Endothelial cell of umbilical vein (primary cell): Measurements from ENCODE around the gene PKNOX2. TPM values are rescaled to one million over a fixed set of nuclear protein-coding genes. Genes with fewer than 3 reads are reported as not detected.

Experiments used
- BruUV-seq: library from RNA; stranded (reverse); fragments of 400-500 nt; replicated peaks from 2 replicates; lab custom pipeline; 2021; lab: Mats Ljungman, UMichigan
- CTCF ChIA-PET: fragments of 300-600, 350-600 bp; sonication (Branson Sonifier 250); formaldehyde crosslinking; loops from one replicate; lab custom pipeline; 2021; ENCODE audit warnings: antibody characterized with exemption, inconsistent platforms; lab: Charles Lee
- POLR2A ChIA-PET: fragments of 300-600, 350-600 bp; sonication (Branson Sonifier 250); formaldehyde crosslinking; loops from one replicate; lab custom pipeline; 2021; ENCODE audit warnings: antibody characterized with exemption, inconsistent platforms; lab: Charles Lee
- DNase-seq: peaks from one replicate; pipeline ENCODE4 v3.0.0-alpha.2; 2011; ENCODE audit warnings: low read depth, low spot score
- FAIRE-seq: peaks from 2 replicates; lab custom pipeline; 2011; peaks lifted over from hg19 to GRCh38; lab: Jason Lieb, UNC
- H2AFZ ChIP-seq: 2 replicates; pipeline ENCODE4 v1.6.0; 2012; ENCODE audit warnings: low read depth, low read length, control low read depth, inconsistent platforms
- H3K27ac ChIP-seq: 2 replicates; pipeline ENCODE4 v1.5.1; 2011; ENCODE audit warnings: low read depth, mild to moderate bottlenecking, control low read depth, low read length, moderate library complexity; ENCODE audit not compliant: insufficient read depth
- H3K27me3 ChIP-seq, 2 experiments: 2 replicates each; pipeline versions ENCODE4 v1.6.0 to v1.6.1; 2011; ENCODE audit warnings: low read length in 2 of 2, mixed read lengths in 1 of 2; ENCODE audit not compliant: control insufficient read depth in 2 of 2, insufficient read depth in 2 of 2
- H3K36me3 ChIP-seq, 2 experiments: 2 replicates in 1 of 2; 3 replicates in 1 of 2; pipeline ENCODE4 v1.5.1; 2011; ENCODE audit warnings: low read length in 2 of 2, mild to moderate bottlenecking in 1 of 2, moderate library complexity in 1 of 2; ENCODE audit not compliant: control insufficient read depth in 2 of 2, insufficient read depth in 2 of 2; ENCODE audit errors: extremely low read depth in 1 of 2
- H3K4me1 ChIP-seq: 3 replicates; pipeline ENCODE4 v1.5.1; 2011; ENCODE audit warnings: mild to moderate bottlenecking, low read length; ENCODE audit not compliant: control insufficient read depth, insufficient read depth; ENCODE audit errors: extremely low read depth
- H3K4me2 ChIP-seq: 2 replicates; pipeline ENCODE4 v1.6.1; 2011; ENCODE audit warnings: low read length, control low read depth, mixed read lengths; ENCODE audit not compliant: insufficient read depth
- H3K4me3 ChIP-seq, 3 experiments: fragments of 200-600 bp in 1 of 3; sonication (generic), shearing (Covaris generic) in 1 of 3; replicated peaks in 1 of 3; 2 replicates each; pipeline ENCODE4 v1.5.1; 2011 to 2016; ENCODE audit warnings: control low read depth in 3 of 3, low read length in 3 of 3, mild to moderate bottlenecking in 2 of 3, inconsistent platforms in 1 of 3, low read depth in 1 of 3, moderate library complexity in 1 of 3; ENCODE audit not compliant: insufficient read depth in 1 of 3
- H3K79me2 ChIP-seq: 2 replicates; pipeline ENCODE4 v1.6.0; 2012; ENCODE audit warnings: low read length, inconsistent platforms; ENCODE audit not compliant: control insufficient read depth, insufficient read depth
- H3K9ac ChIP-seq: replicated peaks from 2 replicates; pipeline ENCODE3; 2011; ENCODE audit warnings: low read length, control low read depth; ENCODE audit not compliant: insufficient read depth; ENCODE audit errors: extremely low read depth
- H3K9me1 ChIP-seq: replicated peaks from 3 replicates; pipeline ENCODE4 v1.6.0; 2011; ENCODE audit warnings: mild to moderate bottlenecking, low read length; ENCODE audit not compliant: control insufficient read depth, insufficient read depth; ENCODE audit errors: extremely low read depth
- H3K9me3 ChIP-seq: replicated peaks from 2 replicates; pipeline ENCODE4 v1.5.1; 2012; ENCODE audit warnings: low read length, inconsistent platforms; ENCODE audit not compliant: control insufficient read depth, insufficient read depth
- H4K20me1 ChIP-seq: replicated peaks from 2 replicates; pipeline ENCODE3; 2011; ENCODE audit warnings: mild to moderate bottlenecking, low read length; ENCODE audit not compliant: control insufficient read depth, insufficient read depth; ENCODE audit errors: extremely low read depth
- EZH2 ChIP-seq: IDR thresholded peaks from 2 replicates; pipeline ENCODE4 v1.6.1; 2012; ENCODE audit warnings: borderline replicate concordance, low read depth, mild to moderate bottlenecking, moderate library complexity, low read length, inconsistent platforms; ENCODE audit not compliant: severe bottlenecking
- FOS ChIP-seq: IDR thresholded peaks from 2 replicates; pipeline ENCODE4 v1.6.1; 2011; ENCODE audit warnings: mild to moderate bottlenecking, low read length, moderate library complexity, borderline replicate concordance; ENCODE audit not compliant: insufficient read depth
- GATA2 ChIP-seq: IDR thresholded peaks from 2 replicates; pipeline ENCODE4 v1.7.0; 2011; ENCODE audit warnings: low read depth, mild to moderate bottlenecking, moderate library complexity, mixed read lengths, low read length; ENCODE audit not compliant: insufficient read length, insufficient read depth
- JUN ChIP-seq: IDR thresholded peaks from 2 replicates; pipeline ENCODE4 v1.6.1; 2011; ENCODE audit warnings: borderline replicate concordance, low read depth; ENCODE audit not compliant: insufficient read length, insufficient read depth
- MYC ChIP-seq: IDR thresholded peaks from one replicate; pipeline ENCODE4 v1.6.1; 2011; ENCODE audit warnings: mild to moderate bottlenecking, low read depth, low read length
- POLR2A ChIP-seq: IDR thresholded peaks from 2 replicates; pipeline ENCODE4 v1.6.1; 2012; ENCODE audit warnings: low read depth, mild to moderate bottlenecking, control low read depth, low read length
- POLR2AphosphoS5 ChIP-seq: IDR thresholded peaks from 2 replicates; pipeline ENCODE4 v1.6.1; 2012; ENCODE audit warnings: low read depth, mild to moderate bottlenecking, control low read depth, low read length, moderate library complexity; ENCODE audit not compliant: insufficient read depth
- dilution Hi-C: fragments of 300-500 bp; cut with MboI; formaldehyde crosslinking; loops from one replicate; pipeline ENCODE4 v1.15.0; 2019; ENCODE audit warnings: low sequenced_read_pairs; ENCODE audit not compliant: extremely low pct_ligation_motif_present
- intact Hi-C: fragments of 100-400 bp; cut with micrococcal nuclease; formaldehyde crosslinking; loops from one replicate; pipeline ENCODE4 v1.10.0; 2022
- polyA plus RNA-seq, 4 experiments: library from polyadenylated mRNA; depleted of rRNA in 3 of 4; stranded (reverse) in 3 of 4; unstranded in 1 of 4; fragments of >200 nt; gene quantifications; 2 replicates each; pipeline versions ENCODE4 v1.2.1 to v1.2.3, GENCODE V29; 2011 to 2012; ENCODE audit warnings: missing spikeins in 1 of 4
- total RNA-seq: library from RNA; stranded (reverse); gene quantifications from 2 replicates; pipeline ENCODE4 v1.2.3, GENCODE V29; 2021
- TF ChIP-seq, protein P1 (sequence below): IDR thresholded peaks from 2 replicates; pipeline ENCODE4 v1.6.1; 2011; ENCODE audit not compliant: insufficient read depth, insufficient read length
- TF ChIP-seq, protein P2 (sequence below), 2 donors: IDR thresholded peaks; 1 replicate in 1 of 2; 2 replicates in 1 of 2; pipeline ENCODE4 v1.5.1; 2011; ENCODE audit warnings: low read length in 2 of 2, mild to moderate bottlenecking in 2 of 2, moderate library complexity in 2 of 2, control low read depth in 1 of 2, inconsistent platforms in 1 of 2, low read depth in 1 of 2; ENCODE audit not compliant: insufficient read depth in 1 of 2; ENCODE audit errors: extremely low read depth in 1 of 2

The PKNOX2 gene
- total and polyA plus RNA-seq, 2 donors (not counting 3 experiments of a cell fraction or from before 2014, with no cell fraction given): 0.11 to 0.91 TPM

DNA sequence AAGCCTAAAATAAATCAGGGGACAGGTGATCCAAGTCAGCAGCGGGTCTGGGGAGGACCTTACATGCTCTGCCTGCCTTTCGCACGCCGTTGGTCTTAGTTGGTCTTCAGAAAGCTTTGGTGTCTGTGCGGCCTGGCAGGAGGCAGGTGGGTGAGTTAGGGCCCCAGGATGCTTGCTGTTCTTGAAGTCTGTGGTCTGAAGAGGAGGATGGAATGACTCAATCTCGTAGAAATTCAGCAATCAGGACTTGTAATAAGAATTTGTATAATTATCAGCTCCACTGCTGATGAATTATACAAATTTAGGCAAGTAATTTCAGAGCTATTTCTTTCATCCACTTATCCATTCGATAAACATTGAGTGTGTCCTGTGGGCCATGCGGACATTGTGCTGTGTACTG is 193.0 kb downstream of the PKNOX2 start:
- DNase-seq (no peak), FAIRE-seq (no peak)
- CTCF ChIA-PET: interaction anchor here (0.8 to 3.3 kb wide), 11 partner anchors 8 to 266 kb away, joined by 3 to 26 read pairs (median 4); partner anchors contain the start of gene PKNOX2
- H3K9me1 ChIP-seq: no peaks in the 10 kb centered on the region
- no peak overlapping the region for H3K27ac ChIP-seq
- POLR2A ChIA-PET: no interaction called here
- H2AFZ ChIP-seq: no peak overlapping the region
- TF ChIP-seq POLR2A (no peak), POLR2AphosphoS5 (no peak), FOS (no peak), EZH2 (no peak), MYC (no peak), JUN (no peak), GATA2 (no peak)
- TF ChIP-seq, protein P1, sequence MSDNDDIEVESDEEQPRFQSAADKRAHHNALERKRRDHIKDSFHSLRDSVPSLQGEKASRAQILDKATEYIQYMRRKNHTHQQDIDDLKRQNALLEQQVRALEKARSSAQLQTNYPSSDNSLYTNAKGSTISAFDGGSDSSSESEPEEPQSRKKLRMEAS: no peak
- TF ChIP-seq, protein P2, sequence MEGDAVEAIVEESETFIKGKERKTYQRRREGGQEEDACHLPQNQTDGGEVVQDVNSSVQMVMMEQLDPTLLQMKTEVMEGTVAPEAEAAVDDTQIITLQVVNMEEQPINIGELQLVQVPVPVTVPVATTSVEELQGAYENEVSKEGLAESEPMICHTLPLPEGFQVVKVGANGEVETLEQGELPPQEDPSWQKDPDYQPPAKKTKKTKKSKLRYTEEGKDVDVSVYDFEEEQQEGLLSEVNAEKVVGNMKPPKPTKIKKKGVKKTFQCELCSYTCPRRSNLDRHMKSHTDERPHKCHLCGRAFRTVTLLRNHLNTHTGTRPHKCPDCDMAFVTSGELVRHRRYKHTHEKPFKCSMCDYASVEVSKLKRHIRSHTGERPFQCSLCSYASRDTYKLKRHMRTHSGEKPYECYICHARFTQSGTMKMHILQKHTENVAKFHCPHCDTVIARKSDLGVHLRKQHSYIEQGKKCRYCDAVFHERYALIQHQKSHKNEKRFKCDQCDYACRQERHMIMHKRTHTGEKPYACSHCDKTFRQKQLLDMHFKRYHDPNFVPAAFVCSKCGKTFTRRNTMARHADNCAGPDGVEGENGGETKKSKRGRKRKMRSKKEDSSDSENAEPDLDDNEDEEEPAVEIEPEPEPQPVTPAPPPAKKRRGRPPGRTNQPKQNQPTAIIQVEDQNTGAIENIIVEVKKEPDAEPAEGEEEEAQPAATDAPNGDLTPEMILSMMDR (IDR thresholded peaks at IDR 0.05; ENCODE audit: extremely low read depth in 1 of 2, insufficient read depth in 1 of 2, low read depth in 1 of 2, low read length in 2 of 2): no peak
- no peaks in the 10 kb centered on the region for H3K79me2 ChIP-seq
- H3K4me3 ChIP-seq: no peak overlapping the region
- dilution Hi-C loops (no loop called here), intact Hi-C loops (no loop called here)
- H4K20me1 ChIP-seq: no peaks in the 10 kb centered on the region
- H3K36me3 ChIP-seq: no peaks in the 10 kb centered on the region
- no peaks in the 10 kb centered on the region for H3K9me3 ChIP-seq
- no peaks in the 10 kb centered on the region for H3K4me1 ChIP-seq
- H3K9ac ChIP-seq: no peak overlapping the region
- H3K4me2 ChIP-seq: no peak overlapping the region
- no peaks in the 10 kb centered on the region for H3K27me3 ChIP-seq
- BruUV-seq: no TSS peak
